Measurements from ENCODE around the gene SHFL.
A peak's percentile ranks its signal among the peaks of the same experiment; 100 is the strongest.

The SHFL gene

DNA sequence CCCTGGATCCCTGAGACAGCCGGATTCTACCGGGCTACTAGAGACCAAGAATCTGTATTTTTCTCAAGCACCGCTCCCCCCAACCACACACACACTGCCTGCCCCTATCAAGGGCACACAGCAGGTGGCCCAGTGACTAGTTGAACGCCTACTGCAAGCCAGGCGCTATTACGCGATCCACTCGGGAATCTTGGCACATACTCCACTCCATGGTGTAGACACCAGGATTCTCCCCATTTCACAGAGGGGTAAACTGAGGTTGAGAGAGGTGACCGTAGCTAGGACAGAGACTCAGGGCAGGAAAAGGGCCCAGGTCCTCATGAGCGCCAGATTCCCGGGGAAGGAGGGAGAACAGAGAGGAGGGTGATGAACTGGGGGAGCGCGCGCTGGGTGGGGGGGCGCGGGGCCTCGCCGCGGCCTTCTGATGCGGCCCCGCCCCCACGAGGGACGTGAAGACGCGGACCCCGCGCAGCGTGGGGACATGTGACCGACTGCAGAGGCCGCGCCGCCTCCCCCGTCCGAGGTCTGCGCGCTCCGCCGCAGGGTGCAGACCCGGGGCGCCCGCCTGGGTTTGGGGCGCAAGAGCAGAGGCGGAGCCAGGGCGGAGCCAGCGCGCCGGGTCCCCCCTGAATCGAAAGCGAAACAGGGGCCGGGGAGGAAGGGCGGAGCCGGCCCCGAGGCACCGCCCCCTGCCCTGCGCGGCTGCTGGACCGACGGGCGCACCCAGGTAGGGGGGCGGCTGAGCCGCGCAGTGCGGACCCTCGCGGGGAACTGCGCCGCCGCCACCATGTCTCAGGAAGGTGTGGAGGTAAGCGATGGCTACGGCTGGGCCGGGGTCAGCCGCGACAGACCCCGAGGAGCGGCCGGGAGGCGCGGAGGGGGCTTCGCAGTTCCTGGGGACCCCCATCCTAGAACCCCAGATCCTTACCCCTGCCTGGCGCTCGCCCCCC lies at the start of gene SHFL:
TSS of gene SHFL (plus strand) at position 677 of the 950 bp plus-strand sequence. CDS start at position 788, 111 bp downstream.
- DNase-seq: peak; percentile 69
- in situ Hi-C loops (cut with HindIII; ENCODE audit: low pct_ligation_motif_present, low pct_unique_long_range_greater_than_20kb, low sequenced_read_pairs): no loop called here

DNA sequence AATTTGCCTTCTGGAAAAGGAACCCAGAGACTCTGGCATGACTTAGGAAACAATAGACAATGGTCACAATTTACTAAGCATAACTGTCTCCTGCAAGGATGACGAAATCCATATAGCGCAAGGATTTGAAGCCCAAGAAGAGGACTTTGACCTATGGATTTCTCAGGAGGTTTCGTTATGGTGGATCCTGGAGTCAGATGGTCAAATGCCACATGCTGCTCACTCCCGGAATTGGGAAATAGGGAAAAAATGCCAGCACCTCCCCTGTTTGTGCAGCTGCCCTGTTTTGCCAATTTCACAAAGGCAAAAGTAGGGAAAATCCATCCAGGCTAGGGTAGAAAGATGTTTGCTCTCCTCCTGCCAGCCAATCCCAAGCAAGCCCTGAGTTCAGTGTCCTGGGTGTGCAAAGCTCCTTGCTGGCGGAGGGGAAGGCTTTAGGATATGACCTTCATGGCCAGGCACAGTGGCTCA lies 49.5 kb upstream of the SHFL start:
- in situ Hi-C loops (cut with HindIII; ENCODE audit: low pct_ligation_motif_present, low pct_unique_long_range_greater_than_20kb, low sequenced_read_pairs): no loop called here
- no peak for DNase-seq

DNA sequence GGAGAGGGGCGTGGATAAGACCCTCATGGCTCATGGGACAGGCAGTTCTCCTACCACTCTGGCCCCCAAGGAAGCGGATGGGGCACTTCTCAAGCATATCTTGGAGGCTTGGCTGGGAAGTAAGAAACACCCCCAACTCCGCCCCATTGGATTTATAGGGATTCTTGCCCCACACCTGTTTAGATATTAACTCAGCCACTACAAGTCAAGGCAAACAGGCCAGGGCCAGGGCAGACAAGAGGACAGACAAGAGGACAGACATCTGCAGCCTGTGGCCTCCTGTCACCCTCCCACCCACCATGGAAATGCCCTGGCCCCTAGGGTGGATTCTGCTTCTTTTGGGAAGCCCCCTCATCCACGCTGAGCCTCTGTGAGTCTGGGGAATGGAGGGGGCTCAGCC lies 48.8 kb upstream of the SHFL start:
- in situ Hi-C loops (cut with HindIII; ENCODE audit: low pct_ligation_motif_present, low pct_unique_long_range_greater_than_20kb, low sequenced_read_pairs): no loop called here
- no peak for DNase-seq

DNA sequence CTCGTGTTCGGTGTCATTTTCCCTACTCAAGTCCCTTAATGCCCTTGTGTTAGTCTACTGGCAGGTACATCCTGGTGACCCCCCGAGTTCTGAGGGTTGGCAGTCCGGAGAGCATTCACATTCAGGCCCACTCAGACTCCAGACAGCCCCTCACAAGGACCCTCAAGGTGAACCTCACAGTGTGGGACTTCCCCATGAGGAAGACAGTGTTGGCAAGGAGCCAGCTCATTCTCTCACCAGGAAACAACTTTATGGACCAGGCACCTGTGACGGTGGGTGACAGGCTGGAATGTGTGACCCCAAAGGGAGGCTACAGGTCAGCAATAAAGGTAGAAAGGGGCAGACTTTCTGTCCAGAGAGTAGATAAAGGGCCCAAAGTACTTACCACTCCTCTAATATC lies 48.3 kb upstream of the SHFL start:
- in situ Hi-C loops (cut with HindIII; ENCODE audit: low pct_ligation_motif_present, low pct_unique_long_range_greater_than_20kb, low sequenced_read_pairs): no loop called here

DNA sequence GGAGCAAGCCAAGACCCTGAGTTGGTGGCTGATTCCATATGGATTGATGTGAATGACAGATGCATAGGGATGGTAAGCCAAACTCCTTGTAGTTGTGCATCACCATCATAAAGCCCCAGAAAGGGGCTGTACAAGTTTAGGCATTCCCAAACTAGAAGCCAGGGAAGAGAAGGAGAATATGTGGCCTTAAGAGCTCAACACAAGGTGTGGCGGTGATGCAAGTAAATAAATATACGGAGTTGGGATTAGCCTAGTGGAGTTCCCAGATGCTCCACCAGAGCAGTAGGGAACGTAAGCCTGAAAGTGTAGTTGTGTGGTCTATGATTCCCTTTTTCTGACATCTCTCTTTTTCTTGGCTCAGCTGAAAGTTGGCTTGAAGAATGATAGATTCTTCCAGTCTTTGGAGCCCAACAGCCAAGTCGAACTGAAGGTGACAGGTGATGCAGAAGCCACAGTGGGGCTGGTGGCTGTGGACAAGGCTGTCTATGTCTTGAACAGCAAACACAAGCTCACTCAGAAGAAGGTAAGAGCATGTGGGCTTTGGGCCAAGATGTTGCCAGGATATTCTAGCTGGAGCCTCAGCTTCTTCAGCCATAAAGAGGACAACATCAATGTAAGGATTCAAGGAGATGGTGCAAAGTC lies 42.7 kb upstream of the SHFL start:
- in situ Hi-C loops (cut with HindIII; ENCODE audit: low pct_ligation_motif_present, low pct_unique_long_range_greater_than_20kb, low sequenced_read_pairs): no loop called here
- DNase-seq: no peak

More for the DNA sequence above, 48.3 kb upstream of the SHFL start:
- DNase-seq: no peak

DNA sequence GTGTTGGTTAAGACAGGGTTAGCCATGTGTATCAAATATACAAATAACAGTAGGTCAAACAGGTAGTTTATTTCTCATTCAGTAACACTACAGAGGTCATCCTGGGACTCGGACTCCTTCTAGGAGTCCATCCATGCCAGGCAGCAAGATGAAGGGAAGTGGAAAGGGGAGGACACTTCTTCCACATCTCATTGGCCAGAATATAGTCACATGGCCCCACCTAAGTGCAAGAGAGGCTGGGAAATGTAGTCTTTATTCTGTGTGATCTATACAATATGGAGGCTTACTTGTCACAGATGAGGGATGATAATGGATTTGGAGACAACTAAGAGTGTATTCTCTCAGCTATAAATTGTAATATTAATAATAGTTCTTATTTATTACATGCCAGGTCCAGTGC lies 41.7 kb upstream of the SHFL start:
- DNase-seq: peak; percentile 6
- in situ Hi-C loops (cut with HindIII; ENCODE audit: low pct_ligation_motif_present, low pct_unique_long_range_greater_than_20kb, low sequenced_read_pairs): no loop called here

DNA sequence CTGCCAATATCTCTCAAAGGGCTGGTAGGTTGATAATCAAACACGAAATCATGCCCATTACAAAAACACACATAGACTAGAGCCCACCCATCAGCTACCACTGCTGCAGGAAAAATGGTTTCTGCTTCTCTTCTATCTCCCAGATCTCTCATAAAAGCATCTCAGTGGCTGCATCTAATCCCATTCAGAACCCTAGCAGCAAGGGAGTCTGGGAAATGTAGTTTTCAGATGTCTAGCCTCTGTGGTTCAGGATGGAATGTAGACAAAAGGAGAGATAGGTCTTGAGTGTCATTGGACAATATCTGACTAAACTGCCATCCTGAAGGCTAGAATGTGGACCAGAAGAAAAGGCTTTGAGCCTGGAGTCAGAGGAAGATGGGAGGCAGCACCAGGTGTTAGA lies 40.7 kb upstream of the SHFL start:
- in situ Hi-C loops (cut with HindIII; ENCODE audit: low pct_ligation_motif_present, low pct_unique_long_range_greater_than_20kb, low sequenced_read_pairs): no loop called here
- no peak for DNase-seq

DNA sequence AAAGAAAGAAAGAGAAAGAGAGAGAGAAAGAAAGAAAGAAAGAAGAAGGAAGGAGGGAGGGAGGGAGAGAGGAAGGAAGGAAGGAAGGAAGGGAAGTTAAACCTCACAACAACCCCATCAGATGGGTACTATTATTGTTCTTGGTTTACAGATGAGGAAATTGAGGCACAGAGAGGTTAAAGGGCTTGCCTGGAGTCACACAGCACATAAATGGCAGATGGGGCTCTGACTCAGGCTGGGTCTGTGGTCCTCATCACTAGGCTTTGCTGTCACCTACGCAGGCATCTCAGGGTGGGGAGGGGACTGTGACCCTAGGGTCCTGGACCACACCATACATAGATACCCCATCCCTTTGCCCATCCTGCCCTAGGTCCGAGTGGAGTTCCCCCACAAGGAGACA lies 36.5 kb upstream of the SHFL start:
- DNase-seq: no peak
- in situ Hi-C loops (cut with HindIII; ENCODE audit: low pct_ligation_motif_present, low pct_unique_long_range_greater_than_20kb, low sequenced_read_pairs): no loop called here

DNA sequence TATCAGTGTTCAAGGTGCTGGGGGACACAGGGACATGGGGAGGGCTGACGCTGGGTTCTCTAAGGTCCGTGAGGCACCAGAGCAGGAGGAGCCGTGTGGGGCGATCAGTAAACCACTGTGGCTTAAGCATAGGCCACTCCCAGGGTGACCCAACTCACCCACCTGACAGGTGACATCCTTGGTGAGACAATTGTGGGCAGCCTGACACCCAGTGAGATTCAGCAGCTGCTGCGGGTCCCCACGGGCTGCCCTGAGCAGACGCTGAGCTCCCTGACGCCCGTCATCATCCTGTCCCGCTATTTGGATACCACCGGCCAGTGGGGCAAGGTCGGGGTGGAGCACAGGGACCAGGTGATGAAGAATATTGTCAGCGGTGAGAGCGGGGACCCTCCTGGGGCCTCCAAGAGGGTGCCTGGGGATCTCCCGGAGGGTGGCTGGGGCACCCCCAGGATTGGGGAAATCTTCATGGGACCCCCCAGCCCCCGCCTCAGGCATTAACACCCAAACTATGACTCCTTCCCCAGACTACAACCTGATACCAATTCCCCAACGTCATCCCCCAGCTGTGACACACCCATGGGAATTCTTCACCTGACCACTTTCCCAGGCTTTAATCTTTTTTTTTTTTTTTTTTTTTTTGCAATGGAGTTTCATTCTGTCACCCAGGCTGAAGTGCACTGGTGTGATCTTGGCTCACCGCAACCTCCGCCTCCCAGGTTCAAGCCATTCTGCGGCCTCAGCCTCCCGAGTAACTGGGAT lies 33.3 kb upstream of the SHFL start:
- in situ Hi-C loops (cut with HindIII; ENCODE audit: low pct_ligation_motif_present, low pct_unique_long_range_greater_than_20kb, low sequenced_read_pairs): no loop called here
- no peak for DNase-seq

DNA sequence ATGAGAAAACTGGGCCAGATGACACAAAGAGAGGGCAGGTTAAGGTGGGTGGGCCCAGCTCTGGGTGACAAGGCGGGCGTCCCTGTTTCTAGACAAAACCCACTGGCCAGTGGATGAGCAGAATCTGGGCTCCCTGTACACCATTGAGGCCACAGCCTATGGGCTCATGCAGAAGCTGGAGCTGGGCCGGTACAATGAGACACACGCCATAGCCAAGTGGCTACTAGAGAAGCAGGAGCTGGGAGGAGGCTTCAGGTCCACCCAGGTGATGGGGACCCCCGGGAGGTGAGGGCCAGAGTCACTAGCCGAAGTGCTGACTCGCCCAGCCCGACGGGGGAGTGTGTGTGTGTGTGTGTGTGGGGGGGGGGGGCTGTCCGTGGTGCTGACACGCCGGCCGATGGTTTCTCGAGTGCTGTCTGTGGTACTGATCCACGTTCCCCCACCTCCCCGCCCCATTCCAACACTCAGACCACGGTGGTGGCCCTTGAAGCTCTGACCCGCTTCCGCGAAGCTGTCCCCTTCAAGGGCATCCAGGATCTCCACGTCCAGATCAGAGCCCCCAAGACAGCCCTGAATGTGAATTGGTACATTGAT lies 24.3 kb upstream of the SHFL start:
- in situ Hi-C loops (cut with HindIII; ENCODE audit: low pct_ligation_motif_present, low pct_unique_long_range_greater_than_20kb, low sequenced_read_pairs): no loop called here

DNA sequence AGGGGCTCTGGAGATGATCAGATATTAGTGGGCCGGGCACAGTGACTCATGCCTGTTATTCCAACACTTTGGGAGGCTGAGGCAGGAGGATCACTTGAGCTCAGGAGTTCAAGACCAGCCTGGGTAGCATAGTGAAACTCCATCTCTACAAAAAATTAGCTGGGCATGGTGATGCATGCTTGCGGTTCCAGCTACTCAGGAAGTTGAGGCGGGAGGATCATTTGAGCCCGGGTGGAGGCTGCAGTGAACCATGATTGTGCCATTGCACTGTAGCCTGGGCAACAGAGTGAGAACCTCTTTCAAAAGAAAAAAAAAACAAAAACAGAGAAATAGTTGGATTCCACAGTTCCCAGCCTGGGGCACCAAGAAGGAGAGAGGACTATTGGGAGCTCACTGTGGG lies 17.9 kb upstream of the SHFL start:
- in situ Hi-C loops (cut with HindIII; ENCODE audit: low pct_ligation_motif_present, low pct_unique_long_range_greater_than_20kb, low sequenced_read_pairs): no loop called here
- no peak for DNase-seq

More for the DNA sequence above, 24.3 kb upstream of the SHFL start:
- DNase-seq: peak; percentile 24

DNA sequence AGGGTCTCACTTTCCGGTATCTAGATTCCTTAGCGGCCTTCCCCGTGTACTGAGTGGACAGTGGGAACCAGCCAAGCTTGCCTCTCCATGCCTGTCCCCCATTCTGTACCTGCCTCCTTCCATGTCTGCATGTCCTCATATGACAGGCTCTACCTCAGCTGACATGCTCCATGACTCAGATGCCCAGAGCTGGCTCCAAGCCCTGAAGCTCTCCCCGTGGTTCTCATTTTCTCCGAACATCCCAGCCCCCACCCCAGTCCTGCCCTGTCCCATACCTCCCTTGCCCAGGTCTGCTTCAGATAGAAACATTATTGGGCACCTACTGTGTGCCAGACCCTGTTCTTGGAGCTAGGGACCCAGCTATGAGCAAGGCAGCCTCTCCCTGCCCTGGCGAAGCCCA lies 17.1 kb upstream of the SHFL start:
- in situ Hi-C loops (cut with HindIII; ENCODE audit: low pct_ligation_motif_present, low pct_unique_long_range_greater_than_20kb, low sequenced_read_pairs): no loop called here
- no peak for DNase-seq

DNA sequence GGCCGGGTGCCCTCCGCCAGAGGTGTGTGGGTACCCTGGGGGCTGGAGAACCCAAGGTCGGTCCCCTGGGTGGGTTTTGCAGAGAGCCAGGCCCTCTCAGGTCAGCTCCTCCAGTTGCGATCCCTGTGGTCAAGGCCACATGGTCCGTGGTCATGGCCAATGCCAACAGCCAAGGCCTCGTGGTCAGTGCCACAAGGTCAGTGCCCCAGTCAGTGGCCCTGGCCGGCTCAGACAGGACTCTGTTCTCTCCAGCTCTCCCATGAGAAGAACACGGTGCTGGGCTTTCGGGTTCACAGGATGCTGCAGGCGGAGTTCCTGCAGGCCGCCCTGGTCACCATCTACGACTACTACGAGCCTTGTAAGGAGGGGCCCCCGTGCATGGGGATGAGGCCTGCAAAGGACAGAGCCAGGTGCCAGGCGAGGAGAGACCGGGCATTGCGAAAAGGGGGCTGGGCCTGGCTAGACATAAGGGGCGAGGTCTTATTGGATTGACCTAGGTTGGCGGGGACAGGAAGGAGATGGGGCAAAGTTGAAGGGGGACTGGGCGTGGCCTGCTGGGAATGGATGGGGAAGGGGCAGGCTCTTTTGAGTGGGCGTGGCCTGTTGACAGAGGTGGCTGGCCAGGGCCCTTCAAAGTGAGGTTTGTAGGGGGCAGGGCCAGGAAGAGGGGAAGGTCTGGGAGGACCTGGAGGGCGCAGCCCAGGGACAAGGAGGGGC lies 15.2 kb upstream of the SHFL start:
- in situ Hi-C loops (cut with HindIII; ENCODE audit: low pct_ligation_motif_present, low pct_unique_long_range_greater_than_20kb, low sequenced_read_pairs): no loop called here
- no peak for DNase-seq

DNA sequence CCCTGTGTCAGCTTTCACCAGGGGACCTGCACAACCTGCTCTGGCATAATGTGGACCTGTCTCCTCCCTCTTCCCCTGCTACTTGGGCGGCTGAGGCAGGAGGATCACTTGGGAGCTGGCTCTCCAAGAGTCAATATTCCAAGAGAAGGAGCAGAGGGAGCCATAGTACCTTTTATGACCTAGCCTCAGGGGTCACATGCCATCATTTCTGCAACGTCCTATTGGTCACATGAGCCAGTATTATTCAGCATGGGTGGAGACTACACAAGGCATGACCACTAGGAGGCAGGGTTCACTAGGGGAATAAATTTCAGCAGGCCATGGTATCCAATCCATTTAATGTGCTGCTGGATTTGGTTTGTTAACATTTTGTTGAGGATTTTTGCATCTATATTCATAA lies 12.0 kb upstream of the SHFL start:
- in situ Hi-C loops (cut with HindIII; ENCODE audit: low pct_ligation_motif_present, low pct_unique_long_range_greater_than_20kb, low sequenced_read_pairs): no loop called here
- peak; percentile 25 for DNase-seq

DNA sequence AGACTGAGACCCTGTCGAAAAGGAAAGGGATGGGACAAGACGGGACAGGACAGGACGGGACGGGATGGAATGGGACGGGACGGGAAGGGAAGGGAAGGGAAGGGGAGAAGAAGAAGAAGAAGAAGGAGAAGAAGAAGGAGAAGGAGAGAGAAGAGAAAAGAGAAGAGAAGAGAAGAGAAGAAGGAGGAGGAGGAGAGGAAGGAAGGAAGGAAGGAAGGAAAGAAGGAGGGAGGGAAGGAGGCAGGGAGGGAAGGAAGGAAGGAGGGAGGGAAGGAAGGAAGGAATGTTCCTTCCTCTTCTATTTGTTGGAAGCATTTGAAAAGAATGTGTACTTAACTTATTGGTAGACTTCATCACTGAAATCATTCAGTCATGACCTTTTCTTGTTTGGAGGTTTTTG lies 9.6 kb upstream of the SHFL start:
- DNase-seq: no peak
- in situ Hi-C loops (cut with HindIII; ENCODE audit: low pct_ligation_motif_present, low pct_unique_long_range_greater_than_20kb, low sequenced_read_pairs): no loop called here

DNA sequence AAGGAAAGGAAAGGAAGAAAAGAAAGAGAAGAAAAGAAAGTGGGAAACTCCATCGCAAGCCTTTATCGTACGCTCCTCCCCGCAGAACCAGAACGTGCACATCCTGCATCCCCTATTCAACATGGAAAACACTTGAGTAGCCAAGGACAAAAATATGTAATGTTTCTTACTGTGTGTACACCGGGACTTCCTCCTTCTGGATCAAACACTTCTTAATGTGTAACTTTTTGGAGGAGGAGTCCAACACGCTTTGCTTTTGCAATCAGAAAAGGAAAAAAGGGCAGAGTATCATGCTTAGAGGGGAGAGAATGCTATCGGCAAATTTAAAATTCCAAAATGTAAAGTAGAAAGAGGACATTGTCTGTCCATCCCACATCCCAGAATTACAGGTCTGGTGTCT lies 7.8 kb upstream of the SHFL start:
- in situ Hi-C loops (cut with HindIII; ENCODE audit: low pct_ligation_motif_present, low pct_unique_long_range_greater_than_20kb, low sequenced_read_pairs): no loop called here
- DNase-seq: no peak

DNA sequence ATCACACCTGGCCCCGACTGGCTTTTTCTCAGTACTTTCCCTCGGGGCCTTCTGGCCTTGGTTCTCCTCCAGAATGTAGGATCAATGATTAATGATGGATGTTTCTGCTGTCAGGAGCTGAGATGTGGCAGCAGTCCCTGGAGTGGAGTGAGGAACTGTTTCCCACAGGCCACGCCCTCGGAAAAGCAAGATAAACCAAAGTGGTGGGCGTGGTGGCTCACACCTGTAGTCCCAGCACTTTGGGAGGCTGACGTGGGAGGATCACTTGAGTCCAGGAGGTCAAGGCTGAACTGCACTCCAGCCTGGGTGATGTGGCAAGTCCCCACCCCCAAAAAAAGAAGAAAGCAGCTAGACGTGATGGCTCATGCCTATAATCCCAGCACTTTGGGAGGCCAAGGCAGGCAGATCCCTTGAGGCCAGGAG lies 7.1 kb upstream of the SHFL start:
- in situ Hi-C loops (cut with HindIII; ENCODE audit: low pct_ligation_motif_present, low pct_unique_long_range_greater_than_20kb, low sequenced_read_pairs): no loop called here
- no peak for DNase-seq

DNA sequence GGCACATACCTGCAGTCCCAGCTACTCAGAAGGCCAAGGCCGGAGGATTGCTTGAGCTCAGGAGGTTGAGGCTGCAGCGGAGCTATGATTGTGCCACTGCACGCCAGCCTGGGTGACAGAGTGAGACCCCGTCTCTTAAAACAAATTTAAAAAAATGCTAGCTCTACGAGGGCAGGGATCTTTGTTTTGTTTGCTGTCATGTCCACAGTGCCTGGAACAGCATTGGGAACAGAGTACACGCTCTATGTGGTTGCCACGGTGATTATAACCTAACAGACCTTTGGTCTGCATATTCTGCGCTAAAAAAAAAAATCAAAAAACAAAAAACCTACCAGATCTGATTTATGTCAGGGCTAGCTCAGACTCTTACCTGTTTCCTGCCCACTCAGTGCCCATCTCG lies 2.2 kb upstream of the SHFL start:
- no peak for DNase-seq
- in situ Hi-C loops (cut with HindIII; ENCODE audit: low pct_ligation_motif_present, low pct_unique_long_range_greater_than_20kb, low sequenced_read_pairs): no loop called here

Measured in ACHN (cell line).